Activated T-helper 2 cell treated with anti-CD3 and anti-CD28 coated beads, Interferon-gamma antibody, Interleukin-2, Interleukin-4, amounts not matched to agents 10 μg/mL and 5 μg/mL and 100 μg/mL, durations not matched to agents 14 hours and 24 hours and 36 hours (primary cell): Measurements from ENCODE around the gene SLC4A8. TPM values are rescaled to one million over a fixed set of nuclear protein-coding genes. Genes with fewer than 3 reads are reported as not detected.
"Not testable (repeated sequence)": the region's sequence is repeated elsewhere in the genome, so short reads cannot be mapped to it uniquely, and the experiment has no call there.

Experiments used
- DNase-seq: peaks from one replicate; pipeline ENCODE4 v3.0.0; 2021; ENCODE audit warnings: low spot score
- H3K27ac Mint-ChIP-seq: one replicate; pipeline ENCODE4 v1.8.0; 2021; ENCODE audit warnings: mixed read lengths
- H3K27me3 Mint-ChIP-seq: one replicate; pipeline ENCODE4 v1.8.0; 2021; ENCODE audit warnings: low read depth, mixed read lengths
- H3K36me3 Mint-ChIP-seq: one replicate; pipeline ENCODE4 v1.8.0; 2021; ENCODE audit warnings: low read depth, mixed read lengths
- H3K4me1 Mint-ChIP-seq: one replicate; pipeline ENCODE4 v1.8.0; 2021; ENCODE audit warnings: low read depth, mixed read lengths
- H3K4me3 Mint-ChIP-seq: one replicate; pipeline ENCODE4 v1.8.0; 2021; ENCODE audit warnings: low read depth, mild to moderate bottlenecking, moderate library complexity, mixed read lengths
- H3K9me3 Mint-ChIP-seq: one replicate; pipeline ENCODE4 v1.8.0; 2021; ENCODE audit warnings: mixed read lengths
- intact Hi-C: fragments of 100-400 bp; cut with micrococcal nuclease; formaldehyde crosslinking; loops from one replicate; pipeline ENCODE4 v1.15.1; 2023
- total RNA-seq: library from RNA; stranded (reverse); gene quantifications from 2 replicates; pipeline ENCODE4 v1.2.3, GENCODE V29; 2022

The SLC4A8 gene
- total RNA-seq, 1 donor from 2014 or later: 1.6 TPM

- Mint-ChIP-seq H3K27ac (no peak overlapping the region), H3K36me3 (no peaks in the 10 kb centered on the region)
- intact Hi-C loops: no loop called here
These were observed 18.9 kb downstream of the SLC4A8 start for GRCh38 chr12:51443573-51443972.

GRCh38 chr12:51448618-51449256 lies 24.1 kb downstream of the SLC4A8 start:
- H3K36me3 Mint-ChIP-seq: no peaks in the 10 kb centered on the region
- H3K4me1 Mint-ChIP-seq: peaks cover 7% of the 10 kb centered on the region
- H3K9me3 Mint-ChIP-seq: no peaks in the 10 kb centered on the region
- H3K27ac Mint-ChIP-seq: no peak overlapping the region
- H3K4me3 Mint-ChIP-seq: no peak overlapping the region
- intact Hi-C loops: no loop called here
- no peak for DNase-seq
- H3K27me3 Mint-ChIP-seq: peaks cover 3% of the 10 kb centered on the region

More at GRCh38 chr12:51443573-51443972, 18.9 kb downstream of the SLC4A8 start:
- H3K4me1 Mint-ChIP-seq: peaks cover 30% of the 10 kb centered on the region
- H3K9me3 Mint-ChIP-seq: no peaks in the 10 kb centered on the region
- no peak overlapping the region for H3K4me3 Mint-ChIP-seq
- peaks cover 1% of the 10 kb centered on the region for H3K27me3 Mint-ChIP-seq
- no peak for DNase-seq

GRCh38 chr12:51449580-51450246 lies 25.1 kb downstream of the SLC4A8 start:
- intact Hi-C loops: no loop called here

GRCh38 chr12:51450333-51450732 lies 25.7 kb downstream of the SLC4A8 start:
- intact Hi-C loops: no loop called here
- no peak for DNase-seq
- peaks cover 3% of the 10 kb centered on the region for H3K27me3 Mint-ChIP-seq
- H3K4me1 Mint-ChIP-seq: peaks cover 7% of the 10 kb centered on the region
- no peaks in the 10 kb centered on the region for H3K9me3 Mint-ChIP-seq
- no peak overlapping the region for H3K4me3 Mint-ChIP-seq
- no peaks in the 10 kb centered on the region for H3K36me3 Mint-ChIP-seq
- no peak overlapping the region for H3K27ac Mint-ChIP-seq

More at GRCh38 chr12:51449580-51450246, 25.1 kb downstream of the SLC4A8 start:
- no peaks in the 10 kb centered on the region for H3K36me3 Mint-ChIP-seq
- DNase-seq: no peak
- H3K9me3 Mint-ChIP-seq: no peaks in the 10 kb centered on the region
- no peak overlapping the region for H3K4me3 Mint-ChIP-seq
- no peak overlapping the region for H3K27ac Mint-ChIP-seq
- H3K27me3 Mint-ChIP-seq: peaks cover 3% of the 10 kb centered on the region
- H3K4me1 Mint-ChIP-seq: peaks cover 7% of the 10 kb centered on the region

- H3K4me1 Mint-ChIP-seq: peaks cover 7% of the 10 kb centered on the region
- H3K27ac Mint-ChIP-seq: no peak overlapping the region
- intact Hi-C loops: no loop called here
- H3K27me3 Mint-ChIP-seq: peaks cover 3% of the 10 kb centered on the region
- no peaks in the 10 kb centered on the region for H3K36me3 Mint-ChIP-seq
- no peak overlapping the region for H3K4me3 Mint-ChIP-seq
- no peaks in the 10 kb centered on the region for H3K9me3 Mint-ChIP-seq
- DNase-seq: no peak
These were observed 26.2 kb downstream of the SLC4A8 start for GRCh38 chr12:51450806-51451205.

- DNase-seq, H3K27me3 Mint-ChIP-seq, H3K4me1 Mint-ChIP-seq, H3K27ac Mint-ChIP-seq, H3K9me3 Mint-ChIP-seq, H3K4me3 Mint-ChIP-seq, intact Hi-C loops, H3K36me3 Mint-ChIP-seq: not testable (repeated sequence)
These were observed 29.4 kb downstream of the SLC4A8 start for GRCh38 chr12:51454016-51454415.

- H3K27ac Mint-ChIP-seq, H3K9me3 Mint-ChIP-seq, intact Hi-C loops, H3K4me3 Mint-ChIP-seq, H3K27me3 Mint-ChIP-seq, DNase-seq, H3K36me3 Mint-ChIP-seq, H3K4me1 Mint-ChIP-seq: not testable (repeated sequence)
These were observed 30.4 kb downstream of the SLC4A8 start for GRCh38 chr12:51455050-51455449.

- Mint-ChIP-seq H3K4me3 (no peak overlapping the region), H3K4me1 (no peaks in the 10 kb centered on the region), H3K27me3 (no peaks in the 10 kb centered on the region), H3K9me3 (no peaks in the 10 kb centered on the region), H3K27ac (no peak overlapping the region), H3K36me3 (no peaks in the 10 kb centered on the region)
- intact Hi-C loops: no loop called here
- DNase-seq: no peak
These were observed 34.0 kb downstream of the SLC4A8 start for GRCh38 chr12:51458635-51459034.

- Mint-ChIP-seq H3K9me3 (no peaks in the 10 kb centered on the region), H3K4me1 (no peaks in the 10 kb centered on the region), H3K27ac (no peak overlapping the region), H3K27me3 (peaks cover 2% of the 10 kb centered on the region), H3K36me3 (no peaks in the 10 kb centered on the region), H3K4me3 (no peak overlapping the region)
- intact Hi-C loops: no loop called here
- no peak for DNase-seq
These were observed 35.9 kb downstream of the SLC4A8 start for GRCh38 chr12:51460519-51460918.

GRCh38 chr12:51465491-51465890 lies 40.9 kb downstream of the SLC4A8 start:
- Mint-ChIP-seq H3K27ac (no peak overlapping the region), H3K36me3 (no peaks in the 10 kb centered on the region), H3K4me1 (no peaks in the 10 kb centered on the region), H3K4me3 (no peak overlapping the region), H3K9me3 (no peaks in the 10 kb centered on the region), H3K27me3 (peaks cover 2% of the 10 kb centered on the region)
- intact Hi-C loops: no loop called here
- no peak for DNase-seq

- DNase-seq: no peak
- Mint-ChIP-seq H3K27ac (no peak overlapping the region), H3K27me3 (no peaks in the 10 kb centered on the region), H3K4me3 (no peak overlapping the region), H3K36me3 (peaks cover 3% of the 10 kb centered on the region), H3K9me3 (no peaks in the 10 kb centered on the region), H3K4me1 (peaks cover 12% of the 10 kb centered on the region)
- intact Hi-C loops: no loop called here
These were observed 45.5 kb downstream of the SLC4A8 start for GRCh38 chr12:51470116-51470515.

- H3K9me3 Mint-ChIP-seq: no peaks in the 10 kb centered on the region
- H3K27me3 Mint-ChIP-seq: no peaks in the 10 kb centered on the region
- intact Hi-C loops: no loop called here
- no peak for DNase-seq
- H3K27ac Mint-ChIP-seq: no peak overlapping the region
- H3K4me1 Mint-ChIP-seq: peaks cover 16% of the 10 kb centered on the region
- H3K36me3 Mint-ChIP-seq: peaks cover 3% of the 10 kb centered on the region
- H3K4me3 Mint-ChIP-seq: no peak overlapping the region
These were observed 46.7 kb downstream of the SLC4A8 start for GRCh38 chr12:51471111-51471864.

GRCh38 chr12:51472984-51473383 lies 48.4 kb downstream of the SLC4A8 start:
- peaks cover 3% of the 10 kb centered on the region for H3K36me3 Mint-ChIP-seq
- intact Hi-C loops: no loop called here
- H3K9me3 Mint-ChIP-seq: no peaks in the 10 kb centered on the region
- peaks cover 16% of the 10 kb centered on the region for H3K4me1 Mint-ChIP-seq
- no peak for DNase-seq
- no peak overlapping the region for H3K27ac Mint-ChIP-seq
- no peaks in the 10 kb centered on the region for H3K27me3 Mint-ChIP-seq
- H3K4me3 Mint-ChIP-seq: no peak overlapping the region
